ENCODE measurements around the gene GPR68.

The GPR68 gene

GRCh38 chr14:91238085-91238484, 6.4 kb downstream of the GPR68 start:
- no peak overlapping the region for H3K4me3 ChIP-seq (ENCODE audit: control insufficient read depth, low read depth, low read length)
- no peak for DNase-seq (ENCODE audit: low read depth)
- TF ChIP-seq CTCF (conservative IDR thresholded peaks at IDR 0.05; ENCODE audit: control insufficient read depth, insufficient read depth, low read depth, low read length): no peak

DNA sequence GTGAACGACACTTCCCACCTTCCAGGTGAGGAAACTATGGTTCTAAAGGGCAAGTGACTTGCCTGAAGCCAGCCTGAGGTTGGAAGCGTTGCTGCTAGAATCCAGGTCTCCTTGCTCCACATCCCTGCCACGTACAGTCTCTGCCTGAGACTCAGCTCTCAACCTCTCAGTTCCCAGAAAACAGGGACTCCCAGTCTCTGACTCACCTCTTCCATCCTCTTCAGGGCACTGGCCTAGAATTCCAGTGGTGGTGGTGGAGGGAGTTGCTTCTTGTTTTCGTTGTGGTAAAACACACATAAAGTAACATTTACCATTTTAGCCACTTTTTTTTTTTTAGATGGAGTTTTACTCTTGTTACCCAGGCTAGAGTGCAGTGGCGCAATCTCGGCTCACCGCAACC, 7.3 kb downstream of the GPR68 start:
- no peak overlapping the region for H3K4me3 ChIP-seq (ENCODE audit: control insufficient read depth, low read depth, low read length)
- TF ChIP-seq CTCF (conservative IDR thresholded peaks at IDR 0.05; ENCODE audit: control insufficient read depth, insufficient read depth, low read depth, low read length): no peak
- peak; percentile 75 for DNase-seq (ENCODE audit: low read depth)

DNA sequence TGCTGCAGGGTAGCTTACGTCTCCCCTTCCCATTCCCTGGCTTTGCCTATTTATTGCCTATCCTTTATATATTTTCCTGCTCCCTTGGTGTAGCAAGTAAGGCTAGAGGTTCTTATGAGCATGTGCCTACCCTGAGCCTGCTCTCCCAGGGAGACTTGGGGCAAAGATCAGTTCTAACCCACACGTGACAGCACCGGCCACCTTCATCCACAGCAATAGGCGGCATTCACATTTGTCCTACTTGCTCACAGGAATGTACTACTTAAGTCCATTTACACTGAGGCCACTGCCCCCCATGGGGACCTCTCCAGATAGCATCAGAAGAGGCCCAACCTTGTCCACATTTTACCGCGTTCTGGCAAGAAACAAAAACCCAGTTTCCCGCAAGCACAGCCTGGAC, 8.7 kb downstream of the GPR68 start:
- TF ChIP-seq CTCF (conservative IDR thresholded peaks at IDR 0.05; ENCODE audit: control insufficient read depth, insufficient read depth, low read depth, low read length): no peak
- no peak overlapping the region for H3K4me3 ChIP-seq (ENCODE audit: control insufficient read depth, low read depth, low read length)
- DNase-seq (ENCODE audit: low read depth): no peak

- no peak for TF ChIP-seq CTCF (conservative IDR thresholded peaks at IDR 0.05; ENCODE audit: control insufficient read depth, insufficient read depth, low read depth, low read length)
- H3K4me3 ChIP-seq (ENCODE audit: control insufficient read depth, low read depth, low read length): no peak overlapping the region
- no peak for DNase-seq (ENCODE audit: low read depth)
Measured at GRCh38 chr14:91234791-91235114, 9.8 kb downstream of the GPR68 start.

DNA sequence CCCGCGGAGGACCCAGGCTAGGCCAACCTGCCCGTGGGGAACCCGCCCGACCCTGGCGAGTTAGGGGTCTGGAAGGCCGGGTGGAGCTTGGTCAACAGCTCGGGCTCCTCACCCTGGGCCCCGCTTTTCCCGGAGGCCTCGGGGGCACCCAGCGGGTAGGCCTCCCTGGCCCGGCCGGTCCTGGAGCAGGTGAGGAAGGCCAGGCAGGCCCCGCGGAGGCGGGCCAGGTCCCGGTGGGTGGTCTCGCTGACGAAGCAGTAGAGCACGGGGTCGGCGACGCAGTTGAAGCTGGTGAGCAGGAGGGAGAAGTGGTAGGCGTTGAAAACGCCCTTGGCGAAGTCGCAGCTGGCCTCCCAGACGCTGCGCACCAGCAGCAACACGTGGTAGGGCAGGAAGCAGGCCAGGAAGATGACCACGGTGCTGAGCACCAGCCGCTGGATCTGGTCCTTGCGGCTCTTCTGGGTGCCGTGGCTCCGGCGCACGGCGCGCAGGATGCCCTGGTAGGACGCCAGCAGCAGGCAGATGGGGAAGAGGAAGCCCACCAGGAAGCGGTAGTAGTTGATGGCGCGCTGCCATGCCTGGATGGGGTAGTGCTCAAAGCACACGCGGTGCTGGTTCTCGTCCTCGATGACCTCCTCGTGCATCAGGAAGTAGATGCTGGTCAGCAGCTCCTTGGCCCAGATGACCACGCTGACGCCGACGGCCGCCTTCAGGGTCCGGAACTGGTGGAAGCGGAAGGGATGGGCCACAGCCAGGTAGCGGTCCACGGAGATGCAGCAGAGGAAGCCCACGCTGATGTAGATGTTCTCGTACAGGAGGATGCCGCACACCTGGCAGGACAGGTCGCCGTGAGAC, 10.3 kb downstream of the GPR68 start:
- DNase-seq (ENCODE audit: low read depth): no peak
- H3K4me3 ChIP-seq (ENCODE audit: control insufficient read depth, low read depth, low read length): no peak overlapping the region
- TF ChIP-seq CTCF (conservative IDR thresholded peaks at IDR 0.05; ENCODE audit: control insufficient read depth, insufficient read depth, low read depth, low read length): no peak

DNA sequence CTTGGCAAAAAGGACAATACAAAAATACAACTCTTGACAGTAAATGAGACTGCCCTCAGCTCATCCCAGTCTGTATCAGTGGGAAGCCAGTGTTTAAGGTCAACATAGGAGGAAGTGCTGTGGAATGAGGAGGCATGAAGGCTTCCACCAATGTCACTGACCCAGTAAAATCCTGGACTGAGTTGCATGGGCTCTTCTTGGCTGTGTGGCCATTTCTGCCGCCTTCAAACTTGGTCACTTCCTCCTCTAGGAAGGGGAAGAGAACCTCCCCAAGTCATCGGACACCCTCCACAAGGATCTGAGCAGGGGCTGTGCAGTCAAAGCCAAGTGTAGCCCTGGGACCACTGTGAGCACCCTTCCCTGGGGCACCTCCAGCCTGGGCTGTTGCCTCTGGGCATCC, 11.9 kb downstream of the GPR68 start:
- no peak overlapping the region for H3K4me3 ChIP-seq (ENCODE audit: control insufficient read depth, low read depth, low read length)
- no peak for DNase-seq (ENCODE audit: low read depth)
- no peak for TF ChIP-seq CTCF (conservative IDR thresholded peaks at IDR 0.05; ENCODE audit: control insufficient read depth, insufficient read depth, low read depth, low read length)
